KBM-7 (cell line): Measurements from ENCODE around the gene PDZRN4.
A peak's percentile ranks its signal among the peaks of the same experiment; 100 is the strongest.

Experiments used
- DNase-seq: peaks from one replicate; pipeline ENCODE4 v3.0.0-alpha.2; 2015
- in situ Hi-C: fragments of 300-500 bp; cut with MboI; formaldehyde crosslinking; loops from 2 replicates; pipeline ENCODE4 v1.14.3; 2020; ENCODE audit warnings: low sequenced_read_pairs, low pct_unique_long_range_greater_than_20kb, mixed read lengths

The PDZRN4 gene

GRCh38 chr12:41474001-41474400 is 285.9 kb downstream of the PDZRN4 start:
- in situ Hi-C loops: no loop called here
- no peak for DNase-seq

GRCh38 chr12:41476499-41477439 is 288.6 kb downstream of the PDZRN4 start:
- no peak for DNase-seq
- in situ Hi-C loops: no loop called here

GRCh38 chr12:41479426-41479825 is 291.3 kb downstream of the PDZRN4 start:
- in situ Hi-C loops: no loop called here
- no peak for DNase-seq

- DNase-seq: no peak
- in situ Hi-C loops: no loop called here
These were observed 297.1 kb downstream of the PDZRN4 start for GRCh38 chr12:41485203-41485602.

- in situ Hi-C loops: no loop called here
- DNase-seq: no peak
These were observed 298.6 kb downstream of the PDZRN4 start for GRCh38 chr12:41486718-41487117.

- in situ Hi-C loops: no loop called here
- DNase-seq: no peak
These were observed 307.9 kb downstream of the PDZRN4 start for GRCh38 chr12:41496009-41496408.

- in situ Hi-C loops: no loop called here
- no peak for DNase-seq
These were observed 309.3 kb downstream of the PDZRN4 start for GRCh38 chr12:41497409-41497808.

GRCh38 chr12:41504976-41505375 is 316.9 kb downstream of the PDZRN4 start:
- DNase-seq: no peak
- in situ Hi-C loops: no loop called here

- in situ Hi-C loops: no loop called here
- DNase-seq: no peak
These were observed 319.2 kb downstream of the PDZRN4 start for GRCh38 chr12:41507286-41507685.

GRCh38 chr12:41509271-41510055 is 321.3 kb downstream of the PDZRN4 start:
- in situ Hi-C loops: no loop called here
- DNase-seq: no peak

GRCh38 chr12:41510470-41510869 is 322.4 kb downstream of the PDZRN4 start:
- no peak for DNase-seq
- in situ Hi-C loops: no loop called here

GRCh38 chr12:41511247-41511646 is 323.1 kb downstream of the PDZRN4 start:
- DNase-seq: no peak
- in situ Hi-C loops: no loop called here

GRCh38 chr12:41512497-41512896 is 324.4 kb downstream of the PDZRN4 start:
- in situ Hi-C loops: no loop called here
- DNase-seq: no peak

- DNase-seq: no peak
- in situ Hi-C loops: no loop called here
These were observed 326.1 kb downstream of the PDZRN4 start for GRCh38 chr12:41514021-41514777.

GRCh38 chr12:41514907-41515306 is 326.8 kb downstream of the PDZRN4 start:
- no peak for DNase-seq
- in situ Hi-C loops: no loop called here

- no peak for DNase-seq
- in situ Hi-C loops: no loop called here
These were observed 327.8 kb downstream of the PDZRN4 start for GRCh38 chr12:41515953-41516352.

GRCh38 chr12:41520869-41521268 is 332.7 kb downstream of the PDZRN4 start:
- in situ Hi-C loops: no loop called here
- DNase-seq: no peak

GRCh38 chr12:41521872-41522379 is 333.8 kb downstream of the PDZRN4 start:
- DNase-seq: peak; percentile 37
- in situ Hi-C loops: no loop called here

- DNase-seq: no peak
- in situ Hi-C loops: no loop called here
These were observed 338.9 kb downstream of the PDZRN4 start for GRCh38 chr12:41527062-41527461.
